ENCODE results near the gene AFF2.

Gene AFF2

GRCh38 chrX:148466292-148466691, 34.1 kb upstream of the AFF2 start:
- Histone ChIP-seq H3K9me3 (replicated peaks; ENCODE audit: insufficient read depth, low read length) (no peaks in the 10 kb centered on the region), H3K4me3 (ENCODE audit: low read length) (no peak overlapping the region), H3K9ac (ENCODE audit: low read length) (no peak overlapping the region), H3K79me2 (ENCODE audit: low read length) (no peaks in the 10 kb centered on the region), H4K20me1 (ENCODE audit: insufficient read depth, low read length) (no peaks in the 10 kb centered on the region), H3K9me2 (replicated peaks; ENCODE audit: insufficient read depth, low read length) (no peaks in the 10 kb centered on the region), H2AFZ (ENCODE audit: low read length) (no peak overlapping the region), H3K4me2 (ENCODE audit: low read depth, low read length) (no peak overlapping the region), H3K36me3 (replicated peaks; ENCODE audit: insufficient read depth, low read length) (no peaks in the 10 kb centered on the region), H3K27ac (ENCODE audit: low read length) (no peak overlapping the region), H3F3A (ENCODE audit: insufficient read depth, low read length) (no peaks in the 10 kb centered on the region), H3K4me1 (ENCODE audit: low read length) (no peaks in the 10 kb centered on the region), H3K27me3 (replicated peaks; ENCODE audit: insufficient read depth, low read length) (no peaks in the 10 kb centered on the region)
- TF ChIP-seq EZH2phosphoT487 (IDR thresholded peaks at IDR 0.05; ENCODE audit: low read length) = no peak
- TF ChIP-seq EZH2 (optimal IDR thresholded peaks at IDR 0.05; ENCODE audit: low read depth, low read length) = no peak
- no peak for TF ChIP-seq CTCF (IDR thresholded peaks at IDR 0.05; ENCODE audit: low read length)
- DNase-seq = no peak

- no peak overlapping the region for H3K27ac ChIP-seq (ENCODE audit: low read length)
- H3K79me2 ChIP-seq (ENCODE audit: low read length) = no peaks in the 10 kb centered on the region
- no peak overlapping the region for H3K4me2 ChIP-seq (ENCODE audit: low read depth, low read length)
- H4K20me1 ChIP-seq (ENCODE audit: insufficient read depth, low read length) = no peaks in the 10 kb centered on the region
- no peak overlapping the region for H3K9ac ChIP-seq (ENCODE audit: low read length)
- no peaks in the 10 kb centered on the region for H3K9me3 ChIP-seq (replicated peaks; ENCODE audit: insufficient read depth, low read length)
- no peak overlapping the region for H3K4me3 ChIP-seq (ENCODE audit: low read length)
- no peaks in the 10 kb centered on the region for H3K36me3 ChIP-seq (replicated peaks; ENCODE audit: insufficient read depth, low read length)
- no peak for DNase-seq
- H3K9me2 ChIP-seq (replicated peaks; ENCODE audit: insufficient read depth, low read length) = no peaks in the 10 kb centered on the region
- TF ChIP-seq EZH2phosphoT487 (IDR thresholded peaks at IDR 0.05; ENCODE audit: low read length) (no peak), CTCF (IDR thresholded peaks at IDR 0.05; ENCODE audit: low read length) (no peak)
- H3F3A ChIP-seq (ENCODE audit: insufficient read depth, low read length) = no peaks in the 10 kb centered on the region
- H3K4me1 ChIP-seq (ENCODE audit: low read length) = no peaks in the 10 kb centered on the region
- no peaks in the 10 kb centered on the region for H3K27me3 ChIP-seq (replicated peaks; ENCODE audit: insufficient read depth, low read length)
- no peak overlapping the region for H2AFZ ChIP-seq (ENCODE audit: low read length)
These were observed 30.1 kb upstream of the AFF2 start for GRCh38 chrX:148470324-148470723.

- no peak overlapping the region for H3K4me2 ChIP-seq (ENCODE audit: low read depth, low read length)
- H3K79me2 ChIP-seq (ENCODE audit: low read length) = no peaks in the 10 kb centered on the region
- H3K27ac ChIP-seq (ENCODE audit: low read length) = no peak overlapping the region
- TF ChIP-seq CTCF (IDR thresholded peaks at IDR 0.05; ENCODE audit: low read length) = no peak
- no peak for TF ChIP-seq EZH2phosphoT487 (IDR thresholded peaks at IDR 0.05; ENCODE audit: low read length)
- no peak for TF ChIP-seq EZH2 (optimal IDR thresholded peaks at IDR 0.05; ENCODE audit: low read depth, low read length)
- H4K20me1 ChIP-seq (ENCODE audit: insufficient read depth, low read length) = no peaks in the 10 kb centered on the region
- no peak overlapping the region for H3K4me3 ChIP-seq (ENCODE audit: low read length)
- no peaks in the 10 kb centered on the region for H3F3A ChIP-seq (ENCODE audit: insufficient read depth, low read length)
- no peaks in the 10 kb centered on the region for H3K9me3 ChIP-seq (replicated peaks; ENCODE audit: insufficient read depth, low read length)
- H3K9me2 ChIP-seq (replicated peaks; ENCODE audit: insufficient read depth, low read length) = no peaks in the 10 kb centered on the region
- no peak for DNase-seq
- H2AFZ ChIP-seq (ENCODE audit: low read length) = no peak overlapping the region
- H3K27me3 ChIP-seq (replicated peaks; ENCODE audit: insufficient read depth, low read length) = no peaks in the 10 kb centered on the region
- no peaks in the 10 kb centered on the region for H3K36me3 ChIP-seq (replicated peaks; ENCODE audit: insufficient read depth, low read length)
- H3K9ac ChIP-seq (ENCODE audit: low read length) = no peak overlapping the region
- H3K4me1 ChIP-seq (ENCODE audit: low read length) = no peaks in the 10 kb centered on the region
These were observed 26.4 kb upstream of the AFF2 start for GRCh38 chrX:148474030-148474429.
